ENCODE data around the gene OSBPL1A. TPM values are rescaled to one million over a fixed set of nuclear protein-coding genes. Genes with fewer than 3 reads are reported as not detected.
"Not testable (repeated sequence)": the region's sequence is repeated elsewhere in the genome, so short reads cannot be mapped to it uniquely, and the experiment has no call there.

OSBPL1A gene
- total RNA-seq, 1 donor from 2014 or later, result 82.8 TPM

- Histone ChIP-seq H3K27me3 (ENCODE audit: low read depth) (no peaks in the 10 kb centered on the region), H3K27ac (replicated peaks) (no peak overlapping the region), H3K4me3 (no peak overlapping the region), H3K36me3 (no peaks in the 10 kb centered on the region), H3K4me1 (no peaks in the 10 kb centered on the region), H3K9me3 (replicated peaks) (no peaks in the 10 kb centered on the region)
- intact Hi-C loops (cut with micrococcal nuclease), result no loop called here
- no peak for DNase-seq
- TF ChIP-seq CTCF (IDR thresholded peaks at IDR 0.05; ENCODE audit: borderline replicate concordance), result no peak
Measured at GRCh38 chr18:24388957-24389356, 8.7 kb downstream of the OSBPL1A start.

- H3K27me3 ChIP-seq (ENCODE audit: low read depth), result no peaks in the 10 kb centered on the region
- TF ChIP-seq CTCF (IDR thresholded peaks at IDR 0.05; ENCODE audit: borderline replicate concordance), result no peak
- H3K27ac ChIP-seq (replicated peaks), result no peak overlapping the region
- H3K4me1 ChIP-seq, result no peaks in the 10 kb centered on the region
- intact Hi-C loops (cut with micrococcal nuclease), result no loop called here
- DNase-seq, result no peak
- no peak overlapping the region for H3K4me3 ChIP-seq
- H3K9me3 ChIP-seq (replicated peaks), result no peaks in the 10 kb centered on the region
- H3K36me3 ChIP-seq, result no peaks in the 10 kb centered on the region
Measured at GRCh38 chr18:24386681-24387080, 10.9 kb downstream of the OSBPL1A start.

- TF ChIP-seq CTCF (IDR thresholded peaks at IDR 0.05; ENCODE audit: borderline replicate concordance), result no peak
- DNase-seq, result no peak
Measured at GRCh38 chr18:24381126-24381525, 16.5 kb downstream of the OSBPL1A start.

GRCh38 chr18:24380163-24380747, 17.4 kb downstream of the OSBPL1A start:
- no peak for TF ChIP-seq CTCF (IDR thresholded peaks at IDR 0.05; ENCODE audit: borderline replicate concordance)
- Histone ChIP-seq H3K27me3 (ENCODE audit: low read depth) (no peaks in the 10 kb centered on the region), H3K4me1 (no peaks in the 10 kb centered on the region), H3K27ac (replicated peaks) (no peak overlapping the region), H3K4me3 (no peak overlapping the region), H3K36me3 (no peaks in the 10 kb centered on the region), H3K9me3 (replicated peaks) (no peaks in the 10 kb centered on the region)
- DNase-seq, result no peak
- intact Hi-C loops (cut with micrococcal nuclease), result no loop called here

More at GRCh38 chr18:24381126-24381525, 16.5 kb downstream of the OSBPL1A start:
- Histone ChIP-seq H3K27me3 (ENCODE audit: low read depth) (no peaks in the 10 kb centered on the region), H3K4me3 (no peak overlapping the region), H3K27ac (replicated peaks) (no peak overlapping the region), H3K4me1 (no peaks in the 10 kb centered on the region), H3K9me3 (replicated peaks) (no peaks in the 10 kb centered on the region), H3K36me3 (no peaks in the 10 kb centered on the region)
- intact Hi-C loops (cut with micrococcal nuclease), result no loop called here

GRCh38 chr18:24378598-24378997, 19.0 kb downstream of the OSBPL1A start:
- Histone ChIP-seq H3K27ac (replicated peaks) (no peak overlapping the region), H3K4me3 (no peak overlapping the region), H3K4me1 (no peaks in the 10 kb centered on the region), H3K9me3 (replicated peaks) (no peaks in the 10 kb centered on the region), H3K36me3 (peaks cover 5% of the 10 kb centered on the region), H3K27me3 (ENCODE audit: low read depth) (no peaks in the 10 kb centered on the region)
- intact Hi-C loops (cut with micrococcal nuclease), result no loop called here
- DNase-seq, result no peak
- no peak for TF ChIP-seq CTCF (IDR thresholded peaks at IDR 0.05; ENCODE audit: borderline replicate concordance)

GRCh38 chr18:24376531-24376930, 21.1 kb downstream of the OSBPL1A start:
- H3K27ac ChIP-seq (replicated peaks); H3K36me3 ChIP-seq; H3K4me3 ChIP-seq; DNase-seq; H3K4me1 ChIP-seq; intact Hi-C loops (cut with micrococcal nuclease); H3K27me3 ChIP-seq (ENCODE audit: low read depth); H3K9me3 ChIP-seq (replicated peaks): not testable (repeated sequence)
